Activated T-cell treated with anti-CD3 and anti-CD28 coated beads, Interleukin-2, amount 50 U/mL, for 4 hours (primary cell): Measurements from ENCODE around the gene SORCS3. TPM values are rescaled to one million over a fixed set of nuclear protein-coding genes. Genes with fewer than 3 reads are reported as not detected.

Source experiments
- ATAC-seq, 2 donors: fragments of 200-7000 bp; cut with Tn5 transposase; one replicate each; pipeline ENCODE4 v1.10.0; 2021
- DNase-seq: peaks from one replicate; pipeline ENCODE4 v3.0.0-alpha.2; 2020
- H3K27me3 Mint-ChIP-seq: one replicate; pipeline ENCODE4 v1.8.0; 2021; ENCODE audit warnings: low read depth, mixed read lengths
- H3K36me3 Mint-ChIP-seq: one replicate; pipeline ENCODE4 v1.8.0; 2022; ENCODE audit warnings: mixed read lengths; ENCODE audit not compliant: insufficient read depth
- H3K4me1 Mint-ChIP-seq: one replicate; pipeline ENCODE4 v1.8.0; 2021; ENCODE audit warnings: low read depth, mixed read lengths
- H3K4me3 Mint-ChIP-seq: one replicate; pipeline ENCODE4 v1.8.0; 2021; ENCODE audit warnings: mild to moderate bottlenecking, moderate library complexity, mixed read lengths
- H3K9me3 Mint-ChIP-seq: one replicate; pipeline ENCODE4 v1.8.0; 2021; ENCODE audit warnings: mixed read lengths
- total RNA-seq, 3 donors: library from RNA; stranded (reverse); gene quantifications; one replicate each; pipeline ENCODE4 v1.2.1, GENCODE V29; 2021

The SORCS3 gene
- total RNA-seq, 3 donors from 2014 or later = not detected

- H3K4me1 Mint-ChIP-seq = no peaks in the 10 kb centered on the region
- H3K27me3 Mint-ChIP-seq = peaks cover 1% of the 10 kb centered on the region
- no peaks in the 10 kb centered on the region for H3K36me3 Mint-ChIP-seq
- ATAC-seq = no peak
- no peak overlapping the region for H3K4me3 Mint-ChIP-seq
- DNase-seq = no peak
- H3K9me3 Mint-ChIP-seq = no peaks in the 10 kb centered on the region
Measured at GRCh38 chr10:105185161-105185560, 544.1 kb downstream of the SORCS3 start.

- H3K4me3 Mint-ChIP-seq = no peak overlapping the region
- H3K36me3 Mint-ChIP-seq = no peaks in the 10 kb centered on the region
- H3K9me3 Mint-ChIP-seq = no peaks in the 10 kb centered on the region
- peaks cover 1% of the 10 kb centered on the region for H3K27me3 Mint-ChIP-seq
- DNase-seq (no peak), ATAC-seq (no peak)
- no peaks in the 10 kb centered on the region for H3K4me1 Mint-ChIP-seq
Measured at GRCh38 chr10:105187243-105187642, 546.2 kb downstream of the SORCS3 start.

GRCh38 chr10:105188737-105189462 lies 547.8 kb downstream of the SORCS3 start:
- Mint-ChIP-seq H3K36me3 (no peaks in the 10 kb centered on the region), H3K4me3 (no peak overlapping the region), H3K9me3 (no peaks in the 10 kb centered on the region), H3K27me3 (peaks cover 1% of the 10 kb centered on the region), H3K4me1 (no peaks in the 10 kb centered on the region)
- DNase-seq = no peak
- no peak for ATAC-seq

GRCh38 chr10:105189463-105189800 lies 548.3 kb downstream of the SORCS3 start:
- H3K4me1 Mint-ChIP-seq = no peaks in the 10 kb centered on the region
- no peaks in the 10 kb centered on the region for H3K9me3 Mint-ChIP-seq
- H3K36me3 Mint-ChIP-seq = no peaks in the 10 kb centered on the region
- ATAC-seq (no peak), DNase-seq (no peak)
- H3K27me3 Mint-ChIP-seq = peaks cover 1% of the 10 kb centered on the region
- no peak overlapping the region for H3K4me3 Mint-ChIP-seq

GRCh38 chr10:105192146-105192545 lies 551.1 kb downstream of the SORCS3 start:
- DNase-seq = no peak
- no peak overlapping the region for H3K4me3 Mint-ChIP-seq
- no peaks in the 10 kb centered on the region for H3K27me3 Mint-ChIP-seq
- no peaks in the 10 kb centered on the region for H3K4me1 Mint-ChIP-seq
- ATAC-seq = no peak
- no peaks in the 10 kb centered on the region for H3K9me3 Mint-ChIP-seq
- no peaks in the 10 kb centered on the region for H3K36me3 Mint-ChIP-seq

- Mint-ChIP-seq H3K9me3 (no peaks in the 10 kb centered on the region), H3K4me3 (no peak overlapping the region), H3K36me3 (no peaks in the 10 kb centered on the region), H3K27me3 (no peaks in the 10 kb centered on the region), H3K4me1 (no peaks in the 10 kb centered on the region)
- ATAC-seq (no peak), DNase-seq (no peak)
Measured at GRCh38 chr10:105192861-105193260, 551.8 kb downstream of the SORCS3 start.

GRCh38 chr10:105195831-105196230 lies 554.7 kb downstream of the SORCS3 start:
- Mint-ChIP-seq H3K27me3 (no peaks in the 10 kb centered on the region), H3K36me3 (no peaks in the 10 kb centered on the region), H3K4me1 (no peaks in the 10 kb centered on the region), H3K9me3 (no peaks in the 10 kb centered on the region), H3K4me3 (no peak overlapping the region)
- DNase-seq (no peak), ATAC-seq (no peak)

GRCh38 chr10:105197598-105198364 lies 556.7 kb downstream of the SORCS3 start:
- ATAC-seq = no peak
- no peaks in the 10 kb centered on the region for H3K27me3 Mint-ChIP-seq
- H3K4me1 Mint-ChIP-seq = no peaks in the 10 kb centered on the region
- DNase-seq = no peak
- no peak overlapping the region for H3K4me3 Mint-ChIP-seq
- H3K36me3 Mint-ChIP-seq = peaks cover 3% of the 10 kb centered on the region
- no peaks in the 10 kb centered on the region for H3K9me3 Mint-ChIP-seq

- no peak for DNase-seq
- no peaks in the 10 kb centered on the region for H3K27me3 Mint-ChIP-seq
- H3K4me3 Mint-ChIP-seq = no peak overlapping the region
- ATAC-seq = no peak
- no peaks in the 10 kb centered on the region for H3K4me1 Mint-ChIP-seq
- H3K36me3 Mint-ChIP-seq = peaks cover 3% of the 10 kb centered on the region
- no peaks in the 10 kb centered on the region for H3K9me3 Mint-ChIP-seq
Measured at GRCh38 chr10:105206616-105207015, 565.5 kb downstream of the SORCS3 start.

- H3K9me3 Mint-ChIP-seq = peaks cover 8% of the 10 kb centered on the region
- no peak for ATAC-seq
- peaks cover 2% of the 10 kb centered on the region for H3K36me3 Mint-ChIP-seq
- H3K4me3 Mint-ChIP-seq = no peak overlapping the region
- DNase-seq = no peak
- H3K27me3 Mint-ChIP-seq = no peaks in the 10 kb centered on the region
- no peaks in the 10 kb centered on the region for H3K4me1 Mint-ChIP-seq
Measured at GRCh38 chr10:105207476-105207995, 566.4 kb downstream of the SORCS3 start.

GRCh38 chr10:105210546-105210945 lies 569.5 kb downstream of the SORCS3 start:
- DNase-seq = no peak
- no peak for ATAC-seq
- peaks cover 10% of the 10 kb centered on the region for H3K9me3 Mint-ChIP-seq
- H3K4me3 Mint-ChIP-seq = no peak overlapping the region
- H3K36me3 Mint-ChIP-seq = peaks cover 2% of the 10 kb centered on the region
- H3K4me1 Mint-ChIP-seq = no peaks in the 10 kb centered on the region
- H3K27me3 Mint-ChIP-seq = no peaks in the 10 kb centered on the region

GRCh38 chr10:105237685-105238084 lies 596.6 kb downstream of the SORCS3 start:
- Mint-ChIP-seq H3K4me3 (no peak overlapping the region), H3K36me3 (peaks cover 7% of the 10 kb centered on the region), H3K27me3 (no peaks in the 10 kb centered on the region), H3K9me3 (peaks cover 12% of the 10 kb centered on the region), H3K4me1 (no peaks in the 10 kb centered on the region)
- DNase-seq (no peak), ATAC-seq (no peak)

GRCh38 chr10:105239311-105240219 lies 598.5 kb downstream of the SORCS3 start:
- DNase-seq (no peak), ATAC-seq (no peak)
- H3K9me3 Mint-ChIP-seq = peaks cover 4% of the 10 kb centered on the region
- no peak overlapping the region for H3K4me3 Mint-ChIP-seq
- no peaks in the 10 kb centered on the region for H3K27me3 Mint-ChIP-seq
- H3K4me1 Mint-ChIP-seq = no peaks in the 10 kb centered on the region
- peaks cover 4% of the 10 kb centered on the region for H3K36me3 Mint-ChIP-seq

GRCh38 chr10:105241254-105241653 lies 600.2 kb downstream of the SORCS3 start:
- H3K27me3 Mint-ChIP-seq = no peaks in the 10 kb centered on the region
- no peaks in the 10 kb centered on the region for H3K9me3 Mint-ChIP-seq
- H3K4me3 Mint-ChIP-seq = no peak overlapping the region
- DNase-seq (no peak), ATAC-seq (no peak)
- no peaks in the 10 kb centered on the region for H3K36me3 Mint-ChIP-seq
- H3K4me1 Mint-ChIP-seq = no peaks in the 10 kb centered on the region
